Endothelial cell of umbilical vein (primary cell): ENCODE data around the gene ADAMTS14. TPM values are rescaled to one million over a fixed set of nuclear protein-coding genes. Genes with fewer than 3 reads are reported as not detected.

Source experiments
- BruUV-seq: library from RNA; stranded (reverse); fragments of 400-500 nt; replicated peaks from 2 replicates; lab custom pipeline; 2021; lab: Mats Ljungman, UMichigan
- CTCF ChIA-PET: fragments of 300-600, 350-600 bp; sonication (Branson Sonifier 250); formaldehyde crosslinking; loops from one replicate; lab custom pipeline; 2021; ENCODE audit warnings: antibody characterized with exemption, inconsistent platforms; lab: Charles Lee
- POLR2A ChIA-PET: fragments of 300-600, 350-600 bp; sonication (Branson Sonifier 250); formaldehyde crosslinking; loops from one replicate; lab custom pipeline; 2021; ENCODE audit warnings: antibody characterized with exemption, inconsistent platforms; lab: Charles Lee
- DNase-seq: peaks from one replicate; pipeline ENCODE4 v3.0.0-alpha.2; 2011; ENCODE audit warnings: low read depth, low spot score
- FAIRE-seq: peaks from 2 replicates; lab custom pipeline; 2011; peaks lifted over from hg19 to GRCh38; lab: Jason Lieb, UNC
- H2AFZ ChIP-seq: 2 replicates; pipeline ENCODE4 v1.6.0; 2012; ENCODE audit warnings: low read depth, low read length, control low read depth, inconsistent platforms
- H3K27ac ChIP-seq: 2 replicates; pipeline ENCODE4 v1.5.1; 2011; ENCODE audit warnings: low read depth, mild to moderate bottlenecking, control low read depth, low read length, moderate library complexity; ENCODE audit not compliant: insufficient read depth
- H3K27me3 ChIP-seq, 2 experiments: 2 replicates each; pipeline versions ENCODE4 v1.6.0 to v1.6.1; 2011; ENCODE audit warnings: low read length in 2 of 2, mixed read lengths in 1 of 2; ENCODE audit not compliant: control insufficient read depth in 2 of 2, insufficient read depth in 2 of 2
- H3K36me3 ChIP-seq, 2 experiments: 2 replicates in 1 of 2; 3 replicates in 1 of 2; pipeline ENCODE4 v1.5.1; 2011; ENCODE audit warnings: low read length in 2 of 2, mild to moderate bottlenecking in 1 of 2, moderate library complexity in 1 of 2; ENCODE audit not compliant: control insufficient read depth in 2 of 2, insufficient read depth in 2 of 2; ENCODE audit errors: extremely low read depth in 1 of 2
- H3K4me1 ChIP-seq: 3 replicates; pipeline ENCODE4 v1.5.1; 2011; ENCODE audit warnings: mild to moderate bottlenecking, low read length; ENCODE audit not compliant: control insufficient read depth, insufficient read depth; ENCODE audit errors: extremely low read depth
- H3K4me2 ChIP-seq: 2 replicates; pipeline ENCODE4 v1.6.1; 2011; ENCODE audit warnings: low read length, control low read depth, mixed read lengths; ENCODE audit not compliant: insufficient read depth
- H3K4me3 ChIP-seq, 3 experiments: fragments of 200-600 bp in 1 of 3; sonication (generic), shearing (Covaris generic) in 1 of 3; replicated peaks in 1 of 3; 2 replicates each; pipeline ENCODE4 v1.5.1; 2011 to 2016; ENCODE audit warnings: control low read depth in 3 of 3, low read length in 3 of 3, mild to moderate bottlenecking in 2 of 3, inconsistent platforms in 1 of 3, low read depth in 1 of 3, moderate library complexity in 1 of 3; ENCODE audit not compliant: insufficient read depth in 1 of 3
- H3K79me2 ChIP-seq: 2 replicates; pipeline ENCODE4 v1.6.0; 2012; ENCODE audit warnings: low read length, inconsistent platforms; ENCODE audit not compliant: control insufficient read depth, insufficient read depth
- H3K9ac ChIP-seq: replicated peaks from 2 replicates; pipeline ENCODE3; 2011; ENCODE audit warnings: low read length, control low read depth; ENCODE audit not compliant: insufficient read depth; ENCODE audit errors: extremely low read depth
- H3K9me1 ChIP-seq: replicated peaks from 3 replicates; pipeline ENCODE4 v1.6.0; 2011; ENCODE audit warnings: mild to moderate bottlenecking, low read length; ENCODE audit not compliant: control insufficient read depth, insufficient read depth; ENCODE audit errors: extremely low read depth
- H3K9me3 ChIP-seq: replicated peaks from 2 replicates; pipeline ENCODE4 v1.5.1; 2012; ENCODE audit warnings: low read length, inconsistent platforms; ENCODE audit not compliant: control insufficient read depth, insufficient read depth
- H4K20me1 ChIP-seq: replicated peaks from 2 replicates; pipeline ENCODE3; 2011; ENCODE audit warnings: mild to moderate bottlenecking, low read length; ENCODE audit not compliant: control insufficient read depth, insufficient read depth; ENCODE audit errors: extremely low read depth
- EZH2 ChIP-seq: IDR thresholded peaks from 2 replicates; pipeline ENCODE4 v1.6.1; 2012; ENCODE audit warnings: borderline replicate concordance, low read depth, mild to moderate bottlenecking, moderate library complexity, low read length, inconsistent platforms; ENCODE audit not compliant: severe bottlenecking
- FOS ChIP-seq: IDR thresholded peaks from 2 replicates; pipeline ENCODE4 v1.6.1; 2011; ENCODE audit warnings: mild to moderate bottlenecking, low read length, moderate library complexity, borderline replicate concordance; ENCODE audit not compliant: insufficient read depth
- GATA2 ChIP-seq: IDR thresholded peaks from 2 replicates; pipeline ENCODE4 v1.7.0; 2011; ENCODE audit warnings: low read depth, mild to moderate bottlenecking, moderate library complexity, mixed read lengths, low read length; ENCODE audit not compliant: insufficient read length, insufficient read depth
- JUN ChIP-seq: IDR thresholded peaks from 2 replicates; pipeline ENCODE4 v1.6.1; 2011; ENCODE audit warnings: borderline replicate concordance, low read depth; ENCODE audit not compliant: insufficient read length, insufficient read depth
- MYC ChIP-seq: IDR thresholded peaks from one replicate; pipeline ENCODE4 v1.6.1; 2011; ENCODE audit warnings: mild to moderate bottlenecking, low read depth, low read length
- POLR2A ChIP-seq: IDR thresholded peaks from 2 replicates; pipeline ENCODE4 v1.6.1; 2012; ENCODE audit warnings: low read depth, mild to moderate bottlenecking, control low read depth, low read length
- POLR2AphosphoS5 ChIP-seq: IDR thresholded peaks from 2 replicates; pipeline ENCODE4 v1.6.1; 2012; ENCODE audit warnings: low read depth, mild to moderate bottlenecking, control low read depth, low read length, moderate library complexity; ENCODE audit not compliant: insufficient read depth
- dilution Hi-C: fragments of 300-500 bp; cut with MboI; formaldehyde crosslinking; loops from one replicate; pipeline ENCODE4 v1.15.0; 2019; ENCODE audit warnings: low sequenced_read_pairs; ENCODE audit not compliant: extremely low pct_ligation_motif_present
- intact Hi-C: fragments of 100-400 bp; cut with micrococcal nuclease; formaldehyde crosslinking; loops from one replicate; pipeline ENCODE4 v1.10.0; 2022
- polyA plus RNA-seq, 4 experiments: library from polyadenylated mRNA; depleted of rRNA in 3 of 4; stranded (reverse) in 3 of 4; unstranded in 1 of 4; fragments of >200 nt; gene quantifications; 2 replicates each; pipeline versions ENCODE4 v1.2.1 to v1.2.3, GENCODE V29; 2011 to 2012; ENCODE audit warnings: missing spikeins in 1 of 4
- total RNA-seq: library from RNA; stranded (reverse); gene quantifications from 2 replicates; pipeline ENCODE4 v1.2.3, GENCODE V29; 2021
- TF ChIP-seq, protein P1 (sequence below): IDR thresholded peaks from 2 replicates; pipeline ENCODE4 v1.6.1; 2011; ENCODE audit not compliant: insufficient read depth, insufficient read length
- TF ChIP-seq, protein P2 (sequence below), 2 donors: IDR thresholded peaks; 1 replicate in 1 of 2; 2 replicates in 1 of 2; pipeline ENCODE4 v1.5.1; 2011; ENCODE audit warnings: low read length in 2 of 2, mild to moderate bottlenecking in 2 of 2, moderate library complexity in 2 of 2, control low read depth in 1 of 2, inconsistent platforms in 1 of 2, low read depth in 1 of 2; ENCODE audit not compliant: insufficient read depth in 1 of 2; ENCODE audit errors: extremely low read depth in 1 of 2

Gene ADAMTS14
- total and polyA plus RNA-seq, 2 donors (not counting 3 experiments of a cell fraction or from before 2014, with no cell fraction given), result not detected

DNA sequence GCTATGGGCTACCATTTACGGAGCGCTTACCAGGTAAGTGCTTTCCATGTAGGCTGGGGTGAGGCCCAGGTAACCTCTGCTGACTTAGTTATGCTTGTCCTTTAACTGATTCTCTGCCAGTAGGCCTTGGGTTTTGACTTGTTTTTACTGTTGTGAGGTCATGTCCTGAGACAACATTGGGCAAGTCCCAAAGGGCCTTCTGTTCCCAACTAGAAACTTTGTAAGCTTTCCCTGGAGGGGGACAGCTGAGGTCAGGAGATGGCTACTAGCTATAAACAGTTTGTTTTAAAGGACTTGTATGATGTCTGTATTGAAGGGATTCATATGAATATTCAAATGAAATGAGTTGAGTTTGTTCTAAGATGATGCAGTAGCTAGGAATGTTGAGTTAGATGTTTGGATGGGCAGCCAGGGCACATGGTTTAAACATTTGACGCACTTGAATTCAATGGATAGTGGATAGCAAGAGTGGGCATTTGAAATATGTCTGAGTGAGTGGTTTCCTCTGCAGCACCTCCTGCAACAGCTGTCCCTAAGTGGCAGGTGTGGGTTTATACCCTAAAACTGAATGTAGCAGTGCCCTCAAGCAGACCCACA, 133.4 kb downstream of the ADAMTS14 start:
- Histone ChIP-seq H3K36me3 (no peaks in the 10 kb centered on the region), H3K9me1 (no peaks in the 10 kb centered on the region), H3K4me2 (no peak overlapping the region), H3K4me3 (no peak overlapping the region), H3K27ac (no peak overlapping the region), H3K27me3 (peaks cover 14 to 31% of the 10 kb centered on the region in 2 experiments), H3K4me1 (no peaks in the 10 kb centered on the region), H3K79me2 (no peaks in the 10 kb centered on the region), H2AFZ (no peak overlapping the region), H3K9me3 (no peaks in the 10 kb centered on the region), H3K9ac (no peak overlapping the region), H4K20me1 (no peaks in the 10 kb centered on the region)
- DNase-seq, result no peak
- CTCF ChIA-PET, result no interaction called here
- intact Hi-C loops, result no loop called here
- BruUV-seq, result no TSS peak
- POLR2A ChIA-PET, result no interaction called here
- dilution Hi-C loops, result no loop called here
- FAIRE-seq, result no peak
- TF ChIP-seq POLR2AphosphoS5 (no peak), MYC (no peak), POLR2A (no peak), GATA2 (no peak), FOS (no peak), EZH2 (no peak), JUN (no peak)
- TF ChIP-seq, protein P1, sequence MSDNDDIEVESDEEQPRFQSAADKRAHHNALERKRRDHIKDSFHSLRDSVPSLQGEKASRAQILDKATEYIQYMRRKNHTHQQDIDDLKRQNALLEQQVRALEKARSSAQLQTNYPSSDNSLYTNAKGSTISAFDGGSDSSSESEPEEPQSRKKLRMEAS, result no peak
- TF ChIP-seq, protein P2, sequence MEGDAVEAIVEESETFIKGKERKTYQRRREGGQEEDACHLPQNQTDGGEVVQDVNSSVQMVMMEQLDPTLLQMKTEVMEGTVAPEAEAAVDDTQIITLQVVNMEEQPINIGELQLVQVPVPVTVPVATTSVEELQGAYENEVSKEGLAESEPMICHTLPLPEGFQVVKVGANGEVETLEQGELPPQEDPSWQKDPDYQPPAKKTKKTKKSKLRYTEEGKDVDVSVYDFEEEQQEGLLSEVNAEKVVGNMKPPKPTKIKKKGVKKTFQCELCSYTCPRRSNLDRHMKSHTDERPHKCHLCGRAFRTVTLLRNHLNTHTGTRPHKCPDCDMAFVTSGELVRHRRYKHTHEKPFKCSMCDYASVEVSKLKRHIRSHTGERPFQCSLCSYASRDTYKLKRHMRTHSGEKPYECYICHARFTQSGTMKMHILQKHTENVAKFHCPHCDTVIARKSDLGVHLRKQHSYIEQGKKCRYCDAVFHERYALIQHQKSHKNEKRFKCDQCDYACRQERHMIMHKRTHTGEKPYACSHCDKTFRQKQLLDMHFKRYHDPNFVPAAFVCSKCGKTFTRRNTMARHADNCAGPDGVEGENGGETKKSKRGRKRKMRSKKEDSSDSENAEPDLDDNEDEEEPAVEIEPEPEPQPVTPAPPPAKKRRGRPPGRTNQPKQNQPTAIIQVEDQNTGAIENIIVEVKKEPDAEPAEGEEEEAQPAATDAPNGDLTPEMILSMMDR (IDR thresholded peaks at IDR 0.05; ENCODE audit: extremely low read depth in 1 of 2, insufficient read depth in 1 of 2, low read depth in 1 of 2, low read length in 2 of 2), result no peak
